AG10803 (cell line): ENCODE measurements around the gene ALG11.

Experiments
- DNase-seq: peaks from one replicate; pipeline ENCODE4 v3.0.0; 2010; ENCODE audit warnings: low read depth
- H3K4me3 ChIP-seq: 2 replicates; pipeline ENCODE4 v1.5.1; 2011; ENCODE audit warnings: mild to moderate bottlenecking, low read length, control low read depth
- CTCF ChIP-seq: conservative IDR thresholded peaks from 2 replicates; pipeline ENCODE4 v1.5.1; 2011; ENCODE audit warnings: mild to moderate bottlenecking, low read length, control low read depth, inconsistent platforms

Gene ALG11

GRCh38 chr13:52005841-52006522 is 6.2 kb upstream of the ALG11 start:
- H3K4me3 ChIP-seq: no peak overlapping the region
- no peak for DNase-seq
- no peak for TF ChIP-seq CTCF

DNA sequence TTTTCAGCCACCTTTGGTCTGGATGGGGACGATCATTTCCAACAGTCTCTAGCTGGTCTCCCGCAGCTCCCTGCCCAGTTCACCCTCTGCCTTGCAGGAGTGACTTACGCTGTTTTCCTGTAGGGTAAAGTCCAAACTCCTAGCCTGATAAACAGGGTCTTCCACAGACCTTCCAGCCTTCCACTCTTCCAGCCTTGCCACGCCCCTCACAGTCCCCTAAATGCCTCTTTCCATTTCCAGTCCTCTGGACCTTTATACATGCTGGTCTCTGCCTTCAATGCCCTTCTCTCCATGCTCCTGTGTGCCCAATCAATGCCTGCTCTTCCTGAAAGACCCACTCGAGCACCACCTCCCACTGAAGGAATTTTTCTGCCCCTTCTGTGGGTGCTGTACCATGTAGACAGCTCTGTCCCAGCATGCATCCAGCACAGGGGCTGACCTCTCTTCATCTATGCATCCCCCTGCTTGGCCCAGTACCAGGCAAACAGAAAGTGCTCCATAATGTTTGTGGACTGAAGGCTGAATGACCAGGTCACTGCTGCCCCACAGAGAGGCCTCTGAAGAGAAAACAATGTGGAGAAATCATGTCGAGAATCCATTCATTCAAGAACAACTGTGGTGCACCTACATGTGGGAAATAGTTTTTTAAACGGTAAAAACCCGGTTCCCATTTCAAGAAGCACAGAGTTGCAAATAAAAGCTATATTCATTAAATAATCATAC is 5.5 kb upstream of the ALG11 start:
- DNase-seq: no peak
- TF ChIP-seq CTCF: no peak
- no peak overlapping the region for H3K4me3 ChIP-seq

GRCh38 chr13:52009946-52010345 is 2.3 kb upstream of the ALG11 start:
- DNase-seq: no peak
- no peak for TF ChIP-seq CTCF
- no peak overlapping the region for H3K4me3 ChIP-seq

- no peak for DNase-seq
- H3K4me3 ChIP-seq: peak within 1 kb of the TSS; percentile 97
- TF ChIP-seq CTCF: peak; percentile 25
These were observed 1.1 kb upstream of the ALG11 start, which contains the start of gene ATP7B for GRCh38 chr13:52010890-52011631. Gene ATP7B, minus strand, starts transcription at chr13:52011450. Its CDS starts 113 bp downstream, at chr13:52011337.

DNA sequence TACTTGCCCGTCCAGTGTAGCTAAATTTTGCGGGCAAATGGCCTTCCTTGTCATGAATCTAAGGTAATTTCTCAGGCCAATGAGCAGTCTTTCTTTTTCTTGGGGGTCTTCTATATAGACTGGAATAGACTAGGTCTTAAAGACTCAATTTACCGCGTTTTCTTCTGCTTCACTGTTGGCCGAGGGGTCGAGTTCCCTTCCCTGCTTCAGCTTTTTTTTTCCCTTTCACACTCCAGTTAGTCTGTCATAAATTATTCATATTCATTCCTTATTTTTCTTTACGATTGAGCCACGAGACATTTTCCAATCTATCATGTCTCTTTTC is 276 bp downstream of the ALG11 start:
- H3K4me3 ChIP-seq: peak overlapping the region; percentile 97
- no peak for TF ChIP-seq CTCF
- no peak for DNase-seq

- H3K4me3 ChIP-seq: no peak overlapping the region
- TF ChIP-seq CTCF: no peak
- no peak for DNase-seq
These were observed 4.1 kb downstream of the ALG11 start for GRCh38 chr13:52016296-52016695.

GRCh38 chr13:52020191-52020590 is 8.0 kb downstream of the ALG11 start:
- TF ChIP-seq CTCF: no peak
- no peak for DNase-seq
- H3K4me3 ChIP-seq: no peak overlapping the region
